Neural progenitor cell (in vitro differentiated cells): ENCODE measurements around the gene IFITM10. TPM values are rescaled to one million over a fixed set of nuclear protein-coding genes. Genes with fewer than 3 reads are reported as not detected.

Source experiments
- DNase-seq: peaks from one replicate; pipeline ENCODE4 v3.0.0-alpha.2; 2016; ENCODE audit warnings: low spot score
- H2AFZ ChIP-seq: fragments of 200-600 bp; sonication (generic); replicated peaks from 2 replicates; pipeline ENCODE4 v1.6.1; 2016; ENCODE audit warnings: antibody characterized with exemption
- H3F3A ChIP-seq: fragments of 200-600 bp; sonication (generic); 2 replicates; pipeline ENCODE4 v1.6.1; 2016; ENCODE audit warnings: antibody characterized with exemption, low read depth
- H3K27ac ChIP-seq: fragments of 200-600 bp; sonication (generic); 2 replicates; pipeline ENCODE4 v1.5.1; 2016; ENCODE audit warnings: mild to moderate bottlenecking
- H3K27me3 ChIP-seq: fragments of 200-600 bp; sonication (generic); 2 replicates; pipeline ENCODE4 v1.6.1; 2016; ENCODE audit warnings: mild to moderate bottlenecking, moderate library complexity
- H3K36me3 ChIP-seq: fragments of 200-600 bp; sonication (generic); 2 replicates; pipeline ENCODE4 v1.5.1; 2016
- H3K4me1 ChIP-seq: fragments of 200-600 bp; sonication (generic); 2 replicates; pipeline ENCODE4 v1.6.1; 2016; ENCODE audit warnings: mixed run types
- H3K4me2 ChIP-seq: fragments of 200-600 bp; sonication (generic); 2 replicates; pipeline ENCODE4 v1.6.1; 2016
- H3K4me3 ChIP-seq: fragments of 200-600 bp; sonication (generic); 2 replicates; pipeline ENCODE4 v1.5.1; 2016
- H3K79me2 ChIP-seq: fragments of 200-600 bp; sonication (generic); 2 replicates; pipeline ENCODE4 v1.6.1; 2016; ENCODE audit warnings: low read depth
- H3K9ac ChIP-seq: fragments of 200-600 bp; sonication (generic); 2 replicates; pipeline ENCODE4 v1.6.1; 2016
- H3K9me3 ChIP-seq: fragments of 200-600 bp; sonication (generic); 2 replicates; pipeline ENCODE4 v1.5.1; 2016; ENCODE audit warnings: low read depth
- H4K20me1 ChIP-seq: fragments of 200-600 bp; sonication (generic); 2 replicates; pipeline ENCODE4 v1.6.1; 2016; ENCODE audit warnings: low read depth
- H3K27ac Mint-ChIP-seq: 3 replicates; pipeline ENCODE4 v1.8.0; 2021; ENCODE audit warnings: mixed read lengths
- H3K27me3 Mint-ChIP-seq: 2 replicates; pipeline ENCODE4 v1.8.0; 2022; ENCODE audit warnings: low read depth, mild to moderate bottlenecking, inconsistent platforms, moderate library complexity, mixed read lengths; ENCODE audit not compliant: insufficient read depth
- H3K36me3 Mint-ChIP-seq: 3 replicates; pipeline ENCODE4 v1.8.0; 2021; ENCODE audit warnings: mixed read lengths
- H3K4me1 Mint-ChIP-seq: 3 replicates; pipeline ENCODE4 v1.8.0; 2021; ENCODE audit warnings: mixed read lengths
- H3K4me3 Mint-ChIP-seq: 3 replicates; pipeline ENCODE4 v1.8.0; 2021; ENCODE audit warnings: mild to moderate bottlenecking, moderate library complexity, mixed read lengths
- H3K9me3 Mint-ChIP-seq: 3 replicates; pipeline ENCODE4 v1.8.0; 2020; ENCODE audit warnings: mixed read lengths
- EZH2 ChIP-seq: fragments of 200-600 bp; sonication (generic); IDR thresholded peaks from 2 replicates; pipeline ENCODE4 v1.6.1; 2017; ENCODE audit warnings: antibody characterized with exemption, mild to moderate bottlenecking, moderate library complexity
- EZH2phosphoT487 ChIP-seq: fragments of 200-600 bp; sonication (generic); IDR thresholded peaks from 2 replicates; pipeline ENCODE4 v1.6.1; 2017; ENCODE audit warnings: antibody characterized with exemption
- total RNA-seq: library from RNA; depleted of rRNA; stranded (reverse); fragments of >200 nt; gene quantifications from 2 replicates; pipeline ENCODE4 v1.2.3, GENCODE V29; 2015; ENCODE audit warnings: low replicate concordance
- TF ChIP-seq, protein P1 (sequence below): fragments of 200-600 bp; sonication (generic); IDR thresholded peaks from 2 replicates; pipeline ENCODE4 v1.5.1; 2017; ENCODE audit warnings: antibody characterized with exemption, mild to moderate bottlenecking

IFITM10 gene
- total RNA-seq, 1 donor from 2014 or later = not detected

DNA sequence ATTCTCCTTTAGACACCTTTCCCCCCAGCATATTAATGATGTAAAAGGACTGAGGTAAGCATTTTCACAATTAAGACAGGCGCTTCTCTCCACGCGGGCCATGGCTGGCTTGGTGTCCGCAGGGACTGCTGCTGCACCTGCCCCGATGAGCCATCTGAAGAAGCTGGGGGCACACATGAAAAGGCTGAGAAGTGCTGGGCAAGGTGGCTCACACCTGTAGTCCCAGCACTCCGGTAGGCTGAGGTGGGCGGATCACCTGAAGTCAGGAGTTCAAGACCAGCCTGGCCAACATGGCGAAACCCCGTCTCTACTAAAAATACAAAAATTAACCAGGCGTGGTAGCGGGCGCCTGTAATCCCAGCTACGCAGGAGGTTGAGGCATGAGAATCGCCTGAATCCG is 32.1 kb downstream of the IFITM10 start:
- no peaks in the 10 kb centered on the region for H4K20me1 ChIP-seq
- H3K9me3 Mint-ChIP-seq = no peaks in the 10 kb centered on the region
- no peak overlapping the region for H3K4me3 Mint-ChIP-seq
- H3K9me3 ChIP-seq = no peaks in the 10 kb centered on the region
- H3K4me1 Mint-ChIP-seq = no peaks in the 10 kb centered on the region
- H3K4me2 ChIP-seq = no peak overlapping the region
- H3K9ac ChIP-seq = no peak overlapping the region
- no peaks in the 10 kb centered on the region for H3K36me3 ChIP-seq
- H3K27ac ChIP-seq = no peak overlapping the region
- DNase-seq = no peak
- peaks cover 5% of the 10 kb centered on the region for H3K27me3 Mint-ChIP-seq
- H3K27me3 ChIP-seq = peaks cover 12% of the 10 kb centered on the region
- no peaks in the 10 kb centered on the region for H3K36me3 Mint-ChIP-seq
- no peaks in the 10 kb centered on the region for H3K4me1 ChIP-seq
- no peaks in the 10 kb centered on the region for H3F3A ChIP-seq
- no peak overlapping the region for H3K4me3 ChIP-seq
- H2AFZ ChIP-seq = no peak overlapping the region
- H3K27ac Mint-ChIP-seq = no peak overlapping the region
- no peak for TF ChIP-seq EZH2phosphoT487
- no peak for TF ChIP-seq EZH2
- TF ChIP-seq, protein P1, sequence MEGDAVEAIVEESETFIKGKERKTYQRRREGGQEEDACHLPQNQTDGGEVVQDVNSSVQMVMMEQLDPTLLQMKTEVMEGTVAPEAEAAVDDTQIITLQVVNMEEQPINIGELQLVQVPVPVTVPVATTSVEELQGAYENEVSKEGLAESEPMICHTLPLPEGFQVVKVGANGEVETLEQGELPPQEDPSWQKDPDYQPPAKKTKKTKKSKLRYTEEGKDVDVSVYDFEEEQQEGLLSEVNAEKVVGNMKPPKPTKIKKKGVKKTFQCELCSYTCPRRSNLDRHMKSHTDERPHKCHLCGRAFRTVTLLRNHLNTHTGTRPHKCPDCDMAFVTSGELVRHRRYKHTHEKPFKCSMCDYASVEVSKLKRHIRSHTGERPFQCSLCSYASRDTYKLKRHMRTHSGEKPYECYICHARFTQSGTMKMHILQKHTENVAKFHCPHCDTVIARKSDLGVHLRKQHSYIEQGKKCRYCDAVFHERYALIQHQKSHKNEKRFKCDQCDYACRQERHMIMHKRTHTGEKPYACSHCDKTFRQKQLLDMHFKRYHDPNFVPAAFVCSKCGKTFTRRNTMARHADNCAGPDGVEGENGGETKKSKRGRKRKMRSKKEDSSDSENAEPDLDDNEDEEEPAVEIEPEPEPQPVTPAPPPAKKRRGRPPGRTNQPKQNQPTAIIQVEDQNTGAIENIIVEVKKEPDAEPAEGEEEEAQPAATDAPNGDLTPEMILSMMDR = no peak
- no peaks in the 10 kb centered on the region for H3K79me2 ChIP-seq

- Histone ChIP-seq H3K79me2 (no peaks in the 10 kb centered on the region), H3F3A (no peaks in the 10 kb centered on the region), H4K20me1 (no peaks in the 10 kb centered on the region), H2AFZ (no peak overlapping the region), H3K4me3 (no peak overlapping the region), H3K9ac (no peak overlapping the region), H3K36me3 (no peaks in the 10 kb centered on the region), H3K4me2 (no peak overlapping the region), H3K9me3 (no peaks in the 10 kb centered on the region), H3K27me3 (peaks cover 12% of the 10 kb centered on the region), H3K27ac (no peak overlapping the region), H3K4me1 (no peaks in the 10 kb centered on the region)
- no peak overlapping the region for H3K4me3 Mint-ChIP-seq
- no peaks in the 10 kb centered on the region for H3K36me3 Mint-ChIP-seq
- H3K27me3 Mint-ChIP-seq = peaks cover 5% of the 10 kb centered on the region
- no peak for DNase-seq
- no peaks in the 10 kb centered on the region for H3K4me1 Mint-ChIP-seq
- no peak overlapping the region for H3K27ac Mint-ChIP-seq
- no peak for TF ChIP-seq EZH2phosphoT487
- TF ChIP-seq EZH2 = no peak
- TF ChIP-seq, protein P1 = no peak
- H3K9me3 Mint-ChIP-seq = no peaks in the 10 kb centered on the region
These were observed 32.6 kb downstream of the IFITM10 start for GRCh38 chr11:1717745-1718144.

GRCh38 chr11:1714908-1715885 is 35.2 kb downstream of the IFITM10 start:
- no peak overlapping the region for H3K4me3 ChIP-seq
- no peak overlapping the region for H3K4me3 Mint-ChIP-seq
- DNase-seq = no peak

More at GRCh38 chr11:1714908-1715885, 35.2 kb downstream of the IFITM10 start:
- H3K27ac ChIP-seq = no peak overlapping the region
- H3K4me1 ChIP-seq = no peaks in the 10 kb centered on the region
- TF ChIP-seq EZH2 (no peak), EZH2phosphoT487 (no peak)
- TF ChIP-seq, protein P1 = no peak
- Mint-ChIP-seq H3K27me3 (peaks cover 8% of the 10 kb centered on the region), H3K4me1 (no peaks in the 10 kb centered on the region), H3K9me3 (no peaks in the 10 kb centered on the region), H3K27ac (no peak overlapping the region), H3K36me3 (no peaks in the 10 kb centered on the region)
- H3K36me3 ChIP-seq = no peaks in the 10 kb centered on the region
- H3K27me3 ChIP-seq = no peaks in the 10 kb centered on the region
- H3K9ac ChIP-seq = no peak overlapping the region
- no peaks in the 10 kb centered on the region for H3K79me2 ChIP-seq
- no peaks in the 10 kb centered on the region for H3K9me3 ChIP-seq
- no peak overlapping the region for H3K4me2 ChIP-seq
- H2AFZ ChIP-seq = no peak overlapping the region
- H4K20me1 ChIP-seq = no peaks in the 10 kb centered on the region
- H3F3A ChIP-seq = no peaks in the 10 kb centered on the region
